ENCODE data around the gene SUPT5H.

Gene SUPT5H

GRCh38 chr19:39496063-39496462 lies 50.7 kb downstream of the SUPT5H start:
- DNase-seq (ENCODE audit: low read depth in 2 of 2): no peak

- no peak for DNase-seq (ENCODE audit: low read depth in 2 of 2)
Measured at GRCh38 chr19:39497701-39497995, 52.3 kb downstream of the SUPT5H start.

- DNase-seq (ENCODE audit: low read depth in 2 of 2): no peak
Measured at GRCh38 chr19:39497996-39498797, 52.8 kb downstream of the SUPT5H start.

- no peak for DNase-seq (ENCODE audit: low read depth in 2 of 2)
Measured at GRCh38 chr19:39498798-39499642, 53.6 kb downstream of the SUPT5H start, which contains the start of gene DLL3. Gene DLL3 (plus strand): TSS chr19:39498947. CDS start chr19:39498975, 28 bp downstream.

- DNase-seq (ENCODE audit: low read depth in 2 of 2): no peak
Measured at GRCh38 chr19:39499932-39500331, 54.5 kb downstream of the SUPT5H start.

- no peak for DNase-seq (ENCODE audit: low read depth in 2 of 2)
Measured at GRCh38 chr19:39500543-39500942, 55.2 kb downstream of the SUPT5H start.

GRCh38 chr19:39501340-39501739 lies 56.0 kb downstream of the SUPT5H start:
- no peak for DNase-seq (ENCODE audit: low read depth in 2 of 2)

- DNase-seq (ENCODE audit: low read depth in 2 of 2): peak; percentile 70 to 71
Measured at GRCh38 chr19:39502640-39503417, 57.4 kb downstream of the SUPT5H start.

- DNase-seq (ENCODE audit: low read depth in 2 of 2): no peak
Measured at GRCh38 chr19:39506598-39506943, 61.2 kb downstream of the SUPT5H start.

- DNase-seq (ENCODE audit: low read depth in 2 of 2): peak; percentile 49 to 69
Measured at GRCh38 chr19:39506944-39507714, 61.7 kb downstream of the SUPT5H start.

GRCh38 chr19:39507715-39508364 lies 62.5 kb downstream of the SUPT5H start:
- DNase-seq (ENCODE audit: low read depth in 2 of 2): no peak

GRCh38 chr19:39508629-39509028 lies 63.2 kb downstream of the SUPT5H start:
- DNase-seq (ENCODE audit: low read depth in 2 of 2): no peak

- DNase-seq (ENCODE audit: low read depth in 2 of 2): no peak
Measured at GRCh38 chr19:39509233-39509632, 63.9 kb downstream of the SUPT5H start.

GRCh38 chr19:39512988-39513387 lies 67.6 kb downstream of the SUPT5H start:
- no peak for DNase-seq (ENCODE audit: low read depth in 2 of 2)

GRCh38 chr19:39514840-39515550 lies 69.6 kb downstream of the SUPT5H start, which contains the start of gene SELENOV:
Gene SELENOV (plus strand): TSS chr19:39515139. CDS start chr19:39515213, 74 bp downstream.
- DNase-seq (ENCODE audit: low read depth in 2 of 2): no peak

- DNase-seq (ENCODE audit: low read depth in 2 of 2): no peak
Measured at GRCh38 chr19:39515551-39516191, 70.3 kb downstream of the SUPT5H start.

- DNase-seq (ENCODE audit: low read depth in 2 of 2): no peak
Measured at GRCh38 chr19:39516270-39516669, 70.9 kb downstream of the SUPT5H start.

- no peak for DNase-seq (ENCODE audit: low read depth in 2 of 2)
Measured at GRCh38 chr19:39517432-39517831, 72.0 kb downstream of the SUPT5H start.

- DNase-seq (ENCODE audit: low read depth in 2 of 2): no peak
Measured at GRCh38 chr19:39518458-39518857, 73.1 kb downstream of the SUPT5H start.

GRCh38 chr19:39518975-39519374 lies 73.6 kb downstream of the SUPT5H start:
- no peak for DNase-seq (ENCODE audit: low read depth in 2 of 2)
